RWPE2 (cell line): ENCODE measurements around the gene ADAT1.

Source experiments
- ATAC-seq: fragments of 200-7000 bp; cut with Tn5 transposase; 3 replicates; pipeline ENCODE4 v1.9.1; 2021; ENCODE audit warnings: low read depth
- DNase-seq: peaks from one replicate; pipeline ENCODE4 v3.0.0-alpha.2; 2020; ENCODE audit warnings: low spot score
- H3K27ac ChIP-seq: fragments of 450-650 bp; 2 replicates; pipeline ENCODE4 v1.5.1; 2017; ENCODE audit warnings: mild to moderate bottlenecking; ENCODE audit not compliant: poor library complexity, severe bottlenecking
- H3K27me3 ChIP-seq: fragments of 250-450 bp; sonication (Bioruptor Pico); 2 replicates; pipeline ENCODE4 v1.5.1; 2021; ENCODE audit warnings: mild to moderate bottlenecking, moderate library complexity; ENCODE audit not compliant: insufficient read depth, poor library complexity, severe bottlenecking
- H3K36me3 ChIP-seq: fragments of 250-450 bp; sonication (Bioruptor Pico); 2 replicates; pipeline ENCODE4 v1.5.1; 2020; ENCODE audit warnings: low read depth, mild to moderate bottlenecking, moderate library complexity
- H3K4me1 ChIP-seq: fragments of 250-450 bp; sonication (Bioruptor Pico); 2 replicates; pipeline ENCODE4 v1.5.1; 2021; ENCODE audit warnings: mild to moderate bottlenecking, moderate library complexity; ENCODE audit not compliant: insufficient read depth, poor library complexity, severe bottlenecking
- H3K4me3 ChIP-seq: fragments of 250-450 bp; sonication (Bioruptor Pico); 2 replicates; pipeline ENCODE4 v1.5.1; 2021; ENCODE audit warnings: mild to moderate bottlenecking, moderate library complexity; ENCODE audit not compliant: severe bottlenecking
- H3K9me3 ChIP-seq: fragments of 250-450 bp; sonication (Bioruptor Pico); 2 replicates; pipeline ENCODE4 v1.5.1; 2021; ENCODE audit warnings: mild to moderate bottlenecking, moderate library complexity; ENCODE audit not compliant: severe bottlenecking
- CTCF ChIP-seq: fragments of 450-650 bp; IDR thresholded peaks from one replicate; pipeline ENCODE4 v1.5.1; 2017; ENCODE audit warnings: mild to moderate bottlenecking, moderate library complexity; ENCODE audit not compliant: poor library complexity, severe bottlenecking

The ADAT1 gene

DNA sequence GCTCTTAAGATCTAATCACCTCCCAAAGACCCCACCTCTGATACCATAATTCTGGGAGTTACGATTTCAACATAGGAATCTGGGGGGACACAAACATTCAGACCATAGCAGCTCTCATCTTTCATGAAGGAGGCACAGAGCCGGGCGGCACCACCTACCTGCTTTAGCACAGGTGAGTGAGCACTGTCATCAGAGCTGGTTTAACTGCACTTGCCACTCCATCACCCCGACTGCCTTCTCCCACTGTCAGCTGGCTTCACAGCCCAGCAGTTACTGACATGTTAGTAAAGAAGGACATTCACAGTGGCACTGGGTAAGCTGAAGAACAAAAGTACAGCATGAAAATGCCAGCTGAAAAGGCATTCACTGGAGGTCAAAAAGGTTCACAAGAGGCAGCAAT, 34.4 kb downstream of the ADAT1 start:
- H3K27ac ChIP-seq: no peak overlapping the region
- H3K4me3 ChIP-seq: no peak overlapping the region
- no peak for TF ChIP-seq CTCF
- no peak for ATAC-seq
- no peaks in the 10 kb centered on the region for H3K27me3 ChIP-seq
- DNase-seq: no peak
- H3K9me3 ChIP-seq: no peaks in the 10 kb centered on the region
- peaks cover under 1% of the 10 kb centered on the region for H3K4me1 ChIP-seq
- H3K36me3 ChIP-seq: peaks cover 8% of the 10 kb centered on the region

DNA sequence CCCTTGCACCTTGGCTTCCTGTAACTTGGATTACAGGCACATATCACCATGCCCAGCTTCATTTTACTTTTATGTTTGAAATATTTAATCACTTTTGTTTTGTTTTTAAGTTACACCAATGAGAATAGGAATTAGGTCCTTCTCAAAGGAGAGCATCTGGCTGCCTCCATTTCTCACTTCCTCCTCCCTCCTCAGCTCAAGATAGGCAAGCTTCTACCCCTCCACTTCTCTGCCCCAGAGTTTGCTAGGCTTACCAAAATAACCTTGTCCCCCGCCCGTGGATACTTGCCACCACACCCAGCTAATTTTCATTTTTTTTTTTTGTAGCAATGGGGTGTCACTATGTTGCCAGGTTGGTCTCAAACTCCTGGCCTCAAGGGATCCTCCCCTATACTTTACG, 39.0 kb downstream of the ADAT1 start:
- ATAC-seq (no peak), DNase-seq (no peak)
- no peak for TF ChIP-seq CTCF
- Histone ChIP-seq H3K36me3 (peaks cover 20% of the 10 kb centered on the region), H3K4me1 (no peaks in the 10 kb centered on the region), H3K9me3 (no peaks in the 10 kb centered on the region), H3K27ac (no peak overlapping the region), H3K4me3 (no peak overlapping the region), H3K27me3 (no peaks in the 10 kb centered on the region)

DNA sequence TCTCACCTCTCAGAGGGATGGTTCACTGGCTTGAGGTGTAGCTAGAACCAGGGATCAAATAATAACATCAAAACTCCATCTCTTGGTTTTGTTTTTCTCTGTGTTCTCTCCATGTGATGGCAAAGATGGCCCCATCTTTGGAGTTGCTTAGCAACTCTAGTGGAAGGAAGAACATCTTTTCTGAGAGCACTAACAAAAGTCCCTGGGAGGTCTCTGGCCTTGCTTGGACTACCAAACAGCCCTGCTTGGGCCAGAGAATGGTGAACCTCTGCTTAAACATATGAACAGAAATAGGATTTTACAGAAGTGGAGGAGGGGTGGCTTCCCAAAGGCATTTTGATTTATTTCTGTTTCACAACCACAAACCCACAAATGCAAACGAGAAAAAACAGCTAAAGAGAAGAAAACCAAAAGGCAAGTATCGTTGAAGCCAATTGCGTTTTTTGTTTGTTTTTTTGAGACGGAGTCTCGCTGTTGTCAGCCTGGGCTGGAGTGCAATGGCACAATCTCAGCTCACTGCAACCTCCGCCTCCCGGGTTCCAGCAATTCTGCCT, 43.7 kb downstream of the ADAT1 start:
- Histone ChIP-seq H3K27ac (no peak overlapping the region), H3K9me3 (no peaks in the 10 kb centered on the region), H3K4me3 (no peak overlapping the region), H3K36me3 (peaks cover 57% of the 10 kb centered on the region), H3K4me1 (no peaks in the 10 kb centered on the region), H3K27me3 (no peaks in the 10 kb centered on the region)
- no peak for TF ChIP-seq CTCF
- DNase-seq: no peak
- ATAC-seq: no peak

- ATAC-seq: no peak
- DNase-seq: no peak
- Histone ChIP-seq H3K9me3 (no peaks in the 10 kb centered on the region), H3K4me3 (no peak overlapping the region), H3K27ac (no peak overlapping the region), H3K36me3 (peaks cover 64% of the 10 kb centered on the region), H3K27me3 (no peaks in the 10 kb centered on the region), H3K4me1 (no peaks in the 10 kb centered on the region)
- no peak for TF ChIP-seq CTCF
Observed at GRCh38 chr16:75578725-75579124, 44.4 kb downstream of the ADAT1 start.

- no peaks in the 10 kb centered on the region for H3K27me3 ChIP-seq
- peaks cover 69% of the 10 kb centered on the region for H3K36me3 ChIP-seq
- DNase-seq (no peak), ATAC-seq (no peak)
- no peak overlapping the region for H3K27ac ChIP-seq
- no peak for TF ChIP-seq CTCF
- no peaks in the 10 kb centered on the region for H3K9me3 ChIP-seq
- no peaks in the 10 kb centered on the region for H3K4me1 ChIP-seq
- no peak overlapping the region for H3K4me3 ChIP-seq
Observed at GRCh38 chr16:75578212-75578611, 44.9 kb downstream of the ADAT1 start.
